AG10803 (cell line): ENCODE data around the gene PNPLA7.

ENCODE experiments used
- DNase-seq: peaks from one replicate; pipeline ENCODE4 v3.0.0; 2010; ENCODE audit warnings: low read depth
- H3K4me3 ChIP-seq: 2 replicates; pipeline ENCODE4 v1.5.1; 2011; ENCODE audit warnings: mild to moderate bottlenecking, low read length, control low read depth
- CTCF ChIP-seq: conservative IDR thresholded peaks from 2 replicates; pipeline ENCODE4 v1.5.1; 2011; ENCODE audit warnings: mild to moderate bottlenecking, low read length, control low read depth, inconsistent platforms

The PNPLA7 gene

DNA sequence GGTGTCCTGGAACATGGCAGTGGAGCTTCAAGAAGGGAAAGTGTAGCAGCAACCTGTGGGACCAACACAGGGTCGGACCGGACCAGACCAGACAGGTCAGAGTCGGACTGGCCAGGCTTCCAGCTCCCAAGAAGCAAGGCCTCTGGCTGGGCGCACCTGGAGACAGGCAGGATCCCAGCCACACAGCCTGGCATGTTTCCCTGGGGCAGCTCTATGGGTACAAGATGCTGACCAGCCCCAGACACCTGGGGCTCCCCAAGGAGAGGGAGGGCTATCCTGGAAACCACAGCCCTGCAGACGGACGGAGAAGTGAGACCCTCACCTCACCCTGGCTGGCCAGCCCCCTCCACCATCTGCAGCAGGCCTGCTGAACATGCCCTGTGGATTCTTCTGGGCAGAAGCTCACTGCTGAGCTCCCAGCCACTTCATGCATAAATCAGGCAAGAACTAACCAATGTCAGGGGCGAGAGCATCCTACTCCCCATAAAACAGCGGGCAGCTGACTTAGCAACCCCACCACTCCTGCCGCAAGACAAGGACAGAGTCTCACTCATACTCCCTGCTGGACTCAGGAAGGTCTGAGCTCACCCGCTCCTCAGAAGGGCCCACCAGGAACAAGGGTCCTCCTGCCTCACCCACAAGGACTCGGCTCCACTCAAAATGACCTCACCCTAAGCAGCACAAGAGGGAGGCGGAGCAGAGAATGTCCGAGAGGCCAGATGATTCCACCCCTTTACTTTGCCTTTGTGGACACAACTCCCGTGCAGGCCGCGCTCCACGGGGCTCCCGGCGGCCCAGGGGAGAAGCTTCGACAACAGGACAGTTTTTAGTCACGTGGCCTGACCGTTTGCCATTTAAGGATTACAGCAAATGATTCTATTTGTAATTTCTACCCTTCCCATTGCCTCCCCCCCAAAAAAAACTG lies 31.4 kb upstream of the PNPLA7 start:
- TF ChIP-seq CTCF = no peak
- H3K4me3 ChIP-seq = no peak overlapping the region

GRCh38 chr9:137580954-137581322 lies 30.7 kb upstream of the PNPLA7 start:
- H3K4me3 ChIP-seq = no peak overlapping the region
- no peak for TF ChIP-seq CTCF
- DNase-seq = no peak

More for the DNA sequence above, 31.4 kb upstream of the PNPLA7 start:
- DNase-seq = no peak

- H3K4me3 ChIP-seq = no peak overlapping the region
- TF ChIP-seq CTCF = no peak
- DNase-seq = no peak
Measured at GRCh38 chr9:137580209-137580953, 30.2 kb upstream of the PNPLA7 start.

GRCh38 chr9:137579259-137579604 lies 29.0 kb upstream of the PNPLA7 start:
- H3K4me3 ChIP-seq = peak overlapping the region; percentile 84
- DNase-seq = no peak
- no peak for TF ChIP-seq CTCF

DNA sequence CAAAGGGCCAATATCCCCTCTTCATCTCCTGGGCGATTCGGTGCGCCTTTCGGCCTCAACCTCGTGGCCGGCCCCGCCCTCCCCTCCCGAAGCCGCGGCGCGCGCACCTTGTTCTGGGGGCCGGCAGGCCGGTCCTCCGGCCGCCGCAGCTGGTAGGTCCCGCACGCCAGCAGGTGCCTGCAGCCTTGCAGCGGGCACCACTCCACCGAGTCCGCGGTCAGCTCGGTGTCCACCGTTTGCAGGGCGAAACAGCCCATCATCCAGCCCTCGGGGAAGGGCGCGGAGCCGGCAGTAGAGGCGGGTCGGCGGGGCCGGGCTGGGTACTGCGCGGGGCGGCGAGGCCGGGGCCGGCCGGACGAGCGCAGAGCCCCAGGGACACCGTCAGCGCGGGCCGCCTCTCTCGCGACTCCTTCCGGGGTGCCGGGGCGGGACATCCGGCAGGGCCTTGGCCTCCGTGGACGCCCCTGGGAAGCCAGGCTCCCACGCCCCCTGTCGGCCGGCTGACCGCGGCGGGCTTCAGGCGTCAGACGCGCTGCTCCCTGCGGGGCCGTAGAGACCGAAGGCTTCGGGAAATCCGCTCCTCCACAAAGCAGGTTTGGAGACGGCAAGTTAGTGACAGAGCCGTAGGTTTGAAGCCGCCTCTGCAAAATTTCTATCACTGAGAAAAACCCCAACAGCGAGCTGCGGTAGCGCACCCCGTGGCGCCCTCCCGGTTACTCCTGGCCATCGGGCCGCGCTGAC lies 28.5 kb upstream of the PNPLA7 start, which contains the start of gene DPH7:
Gene DPH7, minus strand, starts transcription at position 408 of the 741 bp plus-strand sequence. Its CDS starts 148 bp downstream, at position 260.
- peak; percentile 68 for TF ChIP-seq CTCF
- DNase-seq = peak; percentile 87
- H3K4me3 ChIP-seq = peak within 1 kb of the TSS; percentile 84

DNA sequence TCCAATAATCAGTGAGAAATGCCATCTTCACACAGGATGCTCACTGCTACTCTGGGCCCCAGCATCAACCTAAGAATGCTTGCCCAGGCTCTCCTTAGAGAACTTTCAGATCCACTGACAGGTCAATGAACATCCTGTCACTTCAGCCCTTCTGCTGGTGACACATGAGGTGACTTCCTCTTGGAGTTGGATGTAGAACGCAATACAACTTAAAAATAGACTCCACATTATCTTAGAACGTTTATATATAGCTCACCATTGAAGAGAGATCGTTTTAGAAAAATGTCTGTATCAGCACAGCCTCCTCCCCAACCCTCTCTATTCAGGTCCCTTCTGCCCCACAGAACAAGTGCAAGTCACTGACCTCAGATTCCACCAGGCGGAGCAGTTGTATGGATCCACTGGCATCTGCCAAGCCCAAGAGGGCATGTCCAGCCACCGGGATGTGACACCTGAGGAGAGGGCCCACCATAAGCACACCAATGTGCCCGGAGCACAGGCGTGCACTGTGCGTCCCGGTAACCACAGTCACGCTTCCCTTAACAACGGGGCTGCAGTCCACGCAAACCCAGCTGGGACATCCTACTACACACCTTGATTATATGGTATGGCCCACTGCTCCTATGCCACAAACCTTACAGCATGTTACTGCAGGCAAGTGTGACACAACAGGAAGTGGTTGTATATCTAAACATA lies 25.7 kb upstream of the PNPLA7 start:
- no peak overlapping the region for H3K4me3 ChIP-seq
- no peak for DNase-seq
- TF ChIP-seq CTCF = no peak
